AG09309 (cell line): ENCODE results near the gene SLC37A2.

Experiments used
- DNase-seq: peaks from one replicate; pipeline ENCODE4 v3.0.0-alpha.2; 2010; ENCODE audit warnings: low read depth
- H3K4me3 ChIP-seq: 2 replicates; pipeline ENCODE4 v1.5.1; 2011; ENCODE audit warnings: mild to moderate bottlenecking, low read depth, low read length, moderate library complexity; ENCODE audit not compliant: control insufficient read depth
- TF ChIP-seq, protein P1 (sequence below): IDR thresholded peaks from 2 replicates; pipeline ENCODE4 v1.5.1; 2011; ENCODE audit warnings: mild to moderate bottlenecking, low read depth, low read length, inconsistent platforms; ENCODE audit not compliant: insufficient read depth, control insufficient read depth; ENCODE audit errors: missing control alignments

The SLC37A2 gene

DNA sequence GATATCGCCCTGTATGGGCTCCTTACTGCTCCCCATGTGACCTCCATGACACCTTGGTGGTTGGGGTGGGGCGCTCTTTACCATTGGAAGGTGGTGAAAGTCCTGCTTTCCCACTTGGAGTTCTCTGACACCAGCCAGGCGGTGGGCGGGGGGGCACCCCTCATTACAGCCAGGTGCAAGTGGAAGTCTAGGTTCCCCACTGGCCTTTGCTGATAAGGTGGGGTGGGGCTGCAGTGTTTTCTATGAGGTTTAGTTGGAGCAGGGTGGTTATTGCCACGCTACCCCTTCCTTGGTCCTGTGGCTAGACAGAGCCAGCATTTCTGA, 5.5 kb upstream of the SLC37A2 start:
- TF ChIP-seq, protein P1, sequence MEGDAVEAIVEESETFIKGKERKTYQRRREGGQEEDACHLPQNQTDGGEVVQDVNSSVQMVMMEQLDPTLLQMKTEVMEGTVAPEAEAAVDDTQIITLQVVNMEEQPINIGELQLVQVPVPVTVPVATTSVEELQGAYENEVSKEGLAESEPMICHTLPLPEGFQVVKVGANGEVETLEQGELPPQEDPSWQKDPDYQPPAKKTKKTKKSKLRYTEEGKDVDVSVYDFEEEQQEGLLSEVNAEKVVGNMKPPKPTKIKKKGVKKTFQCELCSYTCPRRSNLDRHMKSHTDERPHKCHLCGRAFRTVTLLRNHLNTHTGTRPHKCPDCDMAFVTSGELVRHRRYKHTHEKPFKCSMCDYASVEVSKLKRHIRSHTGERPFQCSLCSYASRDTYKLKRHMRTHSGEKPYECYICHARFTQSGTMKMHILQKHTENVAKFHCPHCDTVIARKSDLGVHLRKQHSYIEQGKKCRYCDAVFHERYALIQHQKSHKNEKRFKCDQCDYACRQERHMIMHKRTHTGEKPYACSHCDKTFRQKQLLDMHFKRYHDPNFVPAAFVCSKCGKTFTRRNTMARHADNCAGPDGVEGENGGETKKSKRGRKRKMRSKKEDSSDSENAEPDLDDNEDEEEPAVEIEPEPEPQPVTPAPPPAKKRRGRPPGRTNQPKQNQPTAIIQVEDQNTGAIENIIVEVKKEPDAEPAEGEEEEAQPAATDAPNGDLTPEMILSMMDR = no peak
- H3K4me3 ChIP-seq = no peak overlapping the region
- DNase-seq = no peak

DNA sequence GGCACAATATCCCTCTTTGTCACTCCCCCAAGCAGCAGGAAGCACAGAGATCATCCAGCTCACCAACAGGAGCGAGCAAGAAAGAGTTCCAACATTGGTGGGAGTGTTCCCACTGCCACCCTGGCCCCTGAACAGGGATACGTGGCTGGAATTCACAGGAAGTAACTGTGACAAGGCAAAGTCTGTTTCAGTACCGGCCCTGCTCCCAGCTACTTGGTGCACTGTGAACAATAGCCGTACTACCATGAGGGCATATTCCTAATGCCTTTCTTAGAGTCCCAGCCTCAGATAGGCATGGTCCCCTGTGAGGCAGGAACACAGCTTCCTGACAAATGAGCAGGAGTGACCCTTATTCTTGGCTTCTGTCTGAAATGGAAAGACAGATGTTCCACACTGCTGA, 1.8 kb upstream of the SLC37A2 start:
- TF ChIP-seq, protein P1 = no peak
- H3K4me3 ChIP-seq = no peak overlapping the region
- DNase-seq = no peak

DNA sequence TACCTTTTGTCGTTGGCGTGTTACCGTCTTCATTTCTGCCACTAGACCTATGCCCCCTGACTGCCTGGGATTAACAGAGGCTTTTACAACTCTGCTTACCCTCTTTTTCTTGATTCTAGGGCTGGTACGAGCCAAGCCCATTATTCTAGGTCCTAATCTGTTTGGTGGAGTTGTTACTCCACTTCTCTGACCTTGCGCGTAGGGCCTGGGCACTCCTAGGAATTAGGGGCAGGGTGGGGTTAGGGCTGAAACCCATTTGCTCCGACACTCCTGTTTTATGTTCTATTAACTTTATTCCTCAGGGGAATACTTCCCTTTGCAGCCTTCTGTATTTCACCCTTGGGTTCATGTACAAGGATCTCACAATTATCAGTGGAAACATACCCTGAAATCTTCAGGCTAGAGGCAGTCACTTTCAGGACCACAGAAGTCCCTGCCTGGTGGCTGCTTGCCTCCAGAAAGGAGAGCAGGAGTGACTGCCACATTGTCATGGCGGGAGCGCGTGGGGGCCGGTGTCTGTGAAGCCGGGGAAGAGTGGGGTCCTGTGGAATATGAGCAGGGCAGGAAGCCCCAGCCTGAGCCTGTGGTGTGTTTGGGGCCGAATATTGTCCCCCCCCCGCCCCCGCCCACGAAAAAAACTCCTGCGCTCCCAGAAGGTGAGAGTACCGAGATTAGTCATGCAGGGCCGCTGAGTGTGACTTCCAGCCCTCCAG, 731 bp upstream of the SLC37A2 start:
- DNase-seq = no peak
- TF ChIP-seq, protein P1 = no peak
- H3K4me3 ChIP-seq = peak overlapping the region; percentile 67

DNA sequence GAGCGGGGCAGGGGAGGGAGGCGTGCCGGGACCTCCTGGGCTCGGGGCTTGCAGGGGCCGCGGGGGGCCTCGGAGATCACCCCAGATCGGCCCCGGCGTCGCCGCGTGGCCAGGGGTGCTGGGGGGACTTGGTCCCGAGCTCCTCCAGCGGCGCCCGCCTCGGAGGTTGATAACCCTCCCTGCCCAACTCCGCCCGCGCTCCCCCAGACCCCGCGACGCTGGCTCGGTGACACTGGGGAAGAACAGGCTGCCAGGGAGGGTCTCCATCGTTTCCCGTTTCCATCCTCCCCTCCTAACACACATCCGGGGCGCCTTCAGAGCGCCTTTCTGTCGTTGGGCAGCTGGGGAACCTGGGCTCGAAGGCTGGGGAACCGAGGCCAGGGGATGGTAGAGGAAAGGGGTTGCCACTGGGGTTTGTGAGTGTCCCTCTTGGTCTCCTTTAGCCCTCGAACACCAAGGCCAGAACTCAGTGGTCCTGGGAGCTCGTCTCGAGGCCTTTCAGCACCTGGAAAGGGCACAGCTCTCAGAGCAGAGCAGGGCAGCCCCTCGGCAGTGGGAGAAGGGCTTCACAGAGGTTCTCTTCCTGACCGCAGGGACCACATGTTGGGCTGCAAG, 431 bp downstream of the SLC37A2 start:
- H3K4me3 ChIP-seq = peak overlapping the region; percentile 67
- TF ChIP-seq, protein P1 = no peak
- DNase-seq = no peak

DNA sequence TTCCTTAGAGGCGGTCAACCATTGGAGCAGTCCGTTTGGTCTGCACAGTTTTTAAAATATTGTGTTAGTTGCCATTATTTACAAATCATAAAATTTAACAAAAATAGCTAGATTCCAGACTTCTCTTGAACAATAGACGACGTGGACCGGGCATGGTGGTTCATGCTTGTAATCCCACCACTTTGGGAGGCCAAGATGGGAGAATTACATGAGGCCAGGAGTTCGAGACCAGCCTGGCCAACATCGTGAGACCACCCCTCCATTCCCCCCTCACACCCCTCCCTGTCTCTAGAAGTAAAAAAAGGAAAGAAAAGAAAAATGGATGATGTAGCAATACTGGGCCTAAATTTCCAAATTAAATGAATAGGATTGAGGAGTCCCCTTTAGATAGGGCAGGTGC, 965 bp downstream of the SLC37A2 start:
- DNase-seq = no peak
- TF ChIP-seq, protein P1 = no peak
- H3K4me3 ChIP-seq = peak overlapping the region; percentile 67; the same call in 1 of the 2 replicates

DNA sequence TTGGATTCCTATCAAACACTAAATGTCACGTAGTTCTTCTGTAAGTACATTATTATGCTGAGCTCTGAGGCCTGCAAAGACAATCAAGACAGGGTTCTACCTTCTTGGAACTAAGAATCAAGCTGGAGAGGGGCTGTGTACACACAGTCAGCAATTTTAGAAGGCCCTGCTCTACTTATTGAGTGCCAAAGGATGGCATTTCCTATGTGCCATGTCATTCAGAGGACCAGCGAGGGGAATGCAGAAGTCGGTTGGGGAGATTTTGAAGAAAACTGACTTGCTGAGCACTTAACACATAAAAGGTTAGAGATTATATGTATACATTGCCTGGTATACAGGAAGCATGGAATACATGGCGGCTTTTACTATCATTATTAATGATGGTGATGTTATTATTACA, 5.3 kb downstream of the SLC37A2 start:
- H3K4me3 ChIP-seq = no peak overlapping the region
- TF ChIP-seq, protein P1 = no peak
- no peak for DNase-seq
